WTC11 (cell line): ENCODE data around the gene WDR82.

Source experiments
- AR ChIP-seq: fragments of 250-450 bp; sonication (Bioruptor Pico); IDR thresholded peaks from 2 replicates; pipeline ENCODE4 v1.9.0; 2021; ENCODE audit warnings: mild to moderate bottlenecking
- CTCF ChIP-seq: fragments of 200-600 bp; IDR thresholded peaks from 2 replicates; pipeline ENCODE4 v1.8.0; 2022; ENCODE audit warnings: antibody characterized with exemption
- ESRRA ChIP-seq: sonication (generic); formaldehyde crosslinking; IDR thresholded peaks from 2 replicates; pipeline ENCODE4 v1.8.1; 2022; ENCODE audit warnings: mild to moderate bottlenecking, missing genetic modification reagents, borderline replicate concordance
- FOXP1 ChIP-seq: sonication (generic); formaldehyde crosslinking; IDR thresholded peaks from 2 replicates; pipeline ENCODE4 v1.8.0; 2022; ENCODE audit warnings: missing genetic modification reagents, mild to moderate bottlenecking, moderate library complexity, borderline replicate concordance
- IRF2 ChIP-seq: sonication (generic); formaldehyde crosslinking; IDR thresholded peaks from 2 replicates; pipeline ENCODE4 v1.8.0; 2022; ENCODE audit warnings: low read depth, missing genetic modification reagents, borderline replicate concordance
- MAX ChIP-seq: sonication (generic); formaldehyde crosslinking; IDR thresholded peaks from 2 replicates; pipeline ENCODE4 v1.8.0; 2022; ENCODE audit warnings: mild to moderate bottlenecking, missing genetic modification reagents
- MYBL2 ChIP-seq: sonication (generic); formaldehyde crosslinking; IDR thresholded peaks from 2 replicates; pipeline ENCODE4 v1.8.1; 2023; ENCODE audit warnings: mild to moderate bottlenecking, moderate library complexity, missing genetic modification reagents
- NR1H2 ChIP-seq: sonication (generic); formaldehyde crosslinking; IDR thresholded peaks from 2 replicates; pipeline ENCODE4 v1.9.0; 2021; ENCODE audit warnings: mild to moderate bottlenecking, moderate library complexity, missing genetic modification reagents
- NR3C1 ChIP-seq: sonication (generic); formaldehyde crosslinking; conservative IDR thresholded peaks from 2 replicates; pipeline ENCODE4 v1.8.1; 2023; ENCODE audit warnings: low read depth, mild to moderate bottlenecking, missing genetic modification reagents
- SMAD4 ChIP-seq: sonication (generic); formaldehyde crosslinking; IDR thresholded peaks from 2 replicates; pipeline ENCODE4 v1.8.0; 2022; ENCODE audit warnings: mild to moderate bottlenecking, missing genetic modification reagents
- TEAD1 ChIP-seq: sonication (generic); formaldehyde crosslinking; IDR thresholded peaks from 2 replicates; pipeline ENCODE4 v1.8.0; 2022; ENCODE audit warnings: mild to moderate bottlenecking, missing genetic modification reagents
- USF2 ChIP-seq: sonication (generic); formaldehyde crosslinking; IDR thresholded peaks from 2 replicates; pipeline ENCODE4 v1.8.1; 2023; ENCODE audit warnings: mild to moderate bottlenecking, missing genetic modification reagents, moderate library complexity
- ZBTB21 ChIP-seq: sonication (generic); formaldehyde crosslinking; IDR thresholded peaks from 2 replicates; pipeline ENCODE4 v1.8.1; 2023; ENCODE audit warnings: mild to moderate bottlenecking, missing genetic modification reagents, borderline replicate concordance
- TF ChIP-seq, protein P1 (sequence below): sonication (generic); formaldehyde crosslinking; IDR thresholded peaks from 2 replicates; pipeline ENCODE4 v1.8.1; 2022; ENCODE audit warnings: low read depth, missing genetic modification reagents, borderline replicate concordance

DNA sequence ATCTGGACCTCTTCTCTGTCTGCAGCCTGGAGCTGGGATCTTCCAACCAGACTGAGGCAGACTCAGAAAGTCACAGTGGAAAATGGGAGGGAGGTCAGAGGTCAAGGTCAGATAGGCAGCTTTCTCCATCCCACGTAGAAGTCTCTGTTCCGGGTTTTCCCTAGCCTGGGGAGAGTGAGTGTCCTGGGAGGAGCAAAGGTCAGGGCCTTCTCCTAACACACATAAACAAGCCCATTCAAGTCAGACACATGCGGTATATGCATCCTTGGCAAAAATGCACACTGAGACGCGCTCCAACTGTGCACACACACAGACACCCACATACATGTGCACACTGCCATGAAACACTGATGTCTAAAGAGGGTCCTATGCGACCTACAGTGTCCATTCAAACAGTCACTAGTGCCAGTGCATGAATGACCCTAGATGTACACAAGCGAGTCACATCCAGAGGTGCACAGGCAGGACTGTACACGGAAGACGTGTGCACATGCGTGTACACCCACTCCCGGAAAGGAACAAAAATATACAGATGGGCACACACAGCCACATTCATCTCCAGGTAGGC lies 40.2 kb downstream of the WDR82 start:
- TF ChIP-seq CTCF (no peak), MAX (no peak), ZBTB21 (CRISPR knock-in tag) (no peak), NR1H2 (CRISPR knock-in tag) (no peak), AR (CRISPR knock-in tag) (no peak), IRF2 (CRISPR knock-in tag) (no peak), SMAD4 (CRISPR knock-in tag) (no peak), USF2 (no peak), ESRRA (CRISPR knock-in tag) (no peak), NR3C1 (CRISPR knock-in tag) (no peak), MYBL2 (CRISPR knock-in tag) (no peak), TEAD1 (no peak), FOXP1 (CRISPR knock-in tag) (no peak)
- TF ChIP-seq, protein P1, sequence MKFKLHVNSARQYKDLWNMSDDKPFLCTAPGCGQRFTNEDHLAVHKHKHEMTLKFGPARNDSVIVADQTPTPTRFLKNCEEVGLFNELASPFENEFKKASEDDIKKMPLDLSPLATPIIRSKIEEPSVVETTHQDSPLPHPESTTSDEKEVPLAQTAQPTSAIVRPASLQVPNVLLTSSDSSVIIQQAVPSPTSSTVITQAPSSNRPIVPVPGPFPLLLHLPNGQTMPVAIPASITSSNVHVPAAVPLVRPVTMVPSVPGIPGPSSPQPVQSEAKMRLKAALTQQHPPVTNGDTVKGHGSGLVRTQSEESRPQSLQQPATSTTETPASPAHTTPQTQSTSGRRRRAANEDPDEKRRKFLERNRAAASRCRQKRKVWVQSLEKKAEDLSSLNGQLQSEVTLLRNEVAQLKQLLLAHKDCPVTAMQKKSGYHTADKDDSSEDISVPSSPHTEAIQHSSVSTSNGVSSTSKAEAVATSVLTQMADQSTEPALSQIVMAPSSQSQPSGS = no peak
